GM12878 (cell line): ENCODE results near the gene SYT14. TPM values are rescaled to one million over a fixed set of nuclear protein-coding genes. Genes with fewer than 3 reads are reported as not detected.

ENCODE experiments used
- ATAC-seq: fragments of 200-7000 bp; cut with Tn5 transposase; 3 replicates; pipeline ENCODE4 v1.9.1; 2020; ENCODE audit warnings: mild to moderate bottlenecking, moderate library complexity
- BruUV-seq: library from RNA; stranded (reverse); fragments of 400-500 nt; replicated peaks from 2 replicates; lab custom pipeline; 2021; lab: Mats Ljungman, UMichigan
- CTCF ChIA-PET: fragments of 300-600 bp; sonication (Branson Sonifier 250); formaldehyde crosslinking; extraction: SDS; loops from one replicate; lab custom pipeline; 2021; ENCODE audit warnings: inconsistent platforms; lab: Yijun Ruan, JAX
- POLR2A ChIA-PET: fragments of 350-600 bp; formaldehyde crosslinking; extraction: SDS; loops from one replicate; lab custom pipeline; 2021; ENCODE audit warnings: inconsistent platforms; lab: Charles Lee
- RAD21 ChIA-PET: fragments of 300-600 bp; sonication (Branson Sonifier 250); formaldehyde crosslinking; loops from one replicate; lab custom pipeline; 2023; ENCODE audit warnings: antibody characterized with exemption; ENCODE audit not compliant: unreplicated experiment; lab: Charles Lee
- SMC1A ChIA-PET: fragments of 300-600 bp; sonication (Branson Sonifier 250); formaldehyde crosslinking; loops from one replicate; lab custom pipeline; 2023; ENCODE audit not compliant: unreplicated experiment, uncharacterized antibody; lab: Charles Lee
- DNase-seq: peaks from one replicate; pipeline ENCODE4 v3.0.0-alpha.2; 2011; ENCODE audit warnings: low read depth, low spot score
- FAIRE-seq: peaks from 3 replicates; lab custom pipeline; 2011; peaks lifted over from hg19 to GRCh38; lab: Jason Lieb, UNC
- H2AFZ ChIP-seq: 2 replicates; pipeline ENCODE4 v1.6.0; 2011; ENCODE audit warnings: low read depth, low read length, control low read depth; ENCODE audit not compliant: control insufficient read depth
- H3K27ac ChIP-seq: 2 replicates; pipeline ENCODE4 v1.5.1; 2011; ENCODE audit warnings: control low read depth; ENCODE audit not compliant: control insufficient read depth, insufficient read depth
- H3K27me3 ChIP-seq, 2 experiments: replicated peaks in 1 of 2; 2 replicates each; pipeline versions ENCODE4 v1.6.0 to v1.6.1; 2011; ENCODE audit warnings: low read length in 1 of 2; ENCODE audit not compliant: control insufficient read depth in 2 of 2, insufficient read depth in 2 of 2
- H3K36me3 ChIP-seq, 2 experiments: 2 replicates each; pipeline ENCODE4 v1.5.1; 2011; ENCODE audit warnings: low read length in 1 of 2; ENCODE audit not compliant: control insufficient read depth in 2 of 2, insufficient read depth in 2 of 2
- H3K4me1 ChIP-seq: 2 replicates; pipeline ENCODE4 v1.6.1; 2011; ENCODE audit warnings: mild to moderate bottlenecking, low read length, moderate library complexity, mixed read lengths; ENCODE audit not compliant: control insufficient read depth, insufficient read depth
- H3K4me2 ChIP-seq: 2 replicates; pipeline ENCODE4 v1.6.0; 2011; ENCODE audit warnings: control low read depth; ENCODE audit not compliant: control insufficient read depth, insufficient read depth
- H3K4me3 ChIP-seq: fragments of 200-600 bp; sonication (generic); 2 replicates; pipeline ENCODE4 v1.5.1; 2016
- H3K79me2 ChIP-seq: 2 replicates; pipeline ENCODE4 v1.6.0; 2011; ENCODE audit warnings: low read length; ENCODE audit not compliant: control insufficient read depth, insufficient read depth
- H3K9ac ChIP-seq: 2 replicates; pipeline ENCODE4 v1.8.0; 2011; ENCODE audit warnings: low read length, control low read depth, mixed read lengths; ENCODE audit not compliant: control insufficient read depth, insufficient read depth
- H3K9me3 ChIP-seq: replicated peaks from 3 replicates; pipeline ENCODE4 v1.5.1; 2011; ENCODE audit warnings: mild to moderate bottlenecking, low read length; ENCODE audit not compliant: control insufficient read depth, insufficient read depth
- H4K20me1 ChIP-seq: 2 replicates; pipeline ENCODE4 v1.6.0; 2011; ENCODE audit not compliant: control insufficient read depth, insufficient read depth
- BCL11A ChIP-seq: IDR thresholded peaks from 2 replicates; pipeline ENCODE4 v1.6.1; 2011; ENCODE audit warnings: low read depth, low read length
- BCL3 ChIP-seq: IDR thresholded peaks from 2 replicates; pipeline ENCODE4 v1.6.1; 2011; ENCODE audit warnings: borderline replicate concordance, low read depth, mild to moderate bottlenecking, moderate library complexity, low read length; ENCODE audit not compliant: insufficient read depth, poor library complexity, severe bottlenecking
- CEBPB ChIP-seq, 2 experiments: fragments of 150-350 bp in 1 of 2; IDR thresholded peaks; 2 replicates each; pipeline ENCODE4 v1.6.1; 2012 to 2014; ENCODE audit warnings: low read depth in 2 of 2, low read length in 2 of 2, borderline replicate concordance in 1 of 2, inconsistent platforms in 1 of 2
- E2F4 ChIP-seq: IDR thresholded peaks from 2 replicates; pipeline ENCODE4 v1.6.1; 2012; ENCODE audit warnings: low read depth, low read length, improper control_type of control experiment
- KAT2A ChIP-seq: conservative IDR thresholded peaks from 2 replicates; pipeline ENCODE4 v1.6.1; 2011; ENCODE audit warnings: low read depth, low read length; ENCODE audit not compliant: control insufficient read depth
- NFIC ChIP-seq: IDR thresholded peaks from 2 replicates; pipeline ENCODE4 v1.6.1; 2012; ENCODE audit warnings: low read depth, mild to moderate bottlenecking, inconsistent platforms, low read length, moderate library complexity
- NFYB ChIP-seq: IDR thresholded peaks from 2 replicates; pipeline ENCODE4 v1.6.1; 2011; ENCODE audit warnings: low read depth, mild to moderate bottlenecking, low read length, improper control_type of control experiment, moderate library complexity; ENCODE audit not compliant: insufficient read depth
- NR2C1 ChIP-seq: fragments of 450-650 bp; IDR thresholded peaks from 2 replicates; pipeline ENCODE4 v1.6.1; 2017; ENCODE audit warnings: antibody characterized with exemption, mild to moderate bottlenecking, moderate library complexity
- NR2C2 ChIP-seq: IDR thresholded peaks from 2 replicates; pipeline ENCODE4 v1.6.1; 2011; ENCODE audit warnings: borderline replicate concordance, low read depth; ENCODE audit not compliant: control insufficient read depth, insufficient read length
- PAX5 ChIP-seq: IDR thresholded peaks from 2 replicates; pipeline ENCODE4 v1.6.1; 2011; ENCODE audit warnings: low read depth, low read length, borderline replicate concordance
- PAX8 ChIP-seq: fragments of 450-650 bp; IDR thresholded peaks from 2 replicates; pipeline ENCODE4 v1.6.1; 2017; ENCODE audit warnings: mild to moderate bottlenecking, moderate library complexity
- RUNX3 ChIP-seq: IDR thresholded peaks from 2 replicates; pipeline ENCODE4 v1.6.1; 2012; ENCODE audit warnings: low read length, inconsistent platforms
- SMAD5 ChIP-seq: IDR thresholded peaks from 2 replicates; pipeline ENCODE4 v1.6.1; 2016; ENCODE audit warnings: antibody characterized with exemption, low read depth
- YY1 ChIP-seq: IDR thresholded peaks from 2 replicates; pipeline ENCODE4 v1.6.1; 2011; ENCODE audit warnings: low read depth, mild to moderate bottlenecking, low read length
- ZBTB11 ChIP-seq: fragments of 450-650 bp; formaldehyde crosslinking; IDR thresholded peaks from 2 replicates; pipeline ENCODE4 v1.5.0; 2022; ENCODE audit warnings: mild to moderate bottlenecking, missing genetic modification characterization
- ZBTB33 ChIP-seq: fragments of 450-650 bp; IDR thresholded peaks from 2 replicates; pipeline ENCODE4 v1.6.1; 2017; ENCODE audit warnings: mild to moderate bottlenecking
- WGBS: methylation state at CpG from one replicate; pipeline ENCODE4 v1.1.6; 2016; ENCODE audit warnings: low lambda C conversion rate; ENCODE audit not compliant: insufficient replicate concordance, insufficient coverage; ENCODE audit errors: missing lambda C conversion rate; 5-methylcytosine and 5-hydroxymethylcytosine counted together
- in situ Hi-C: fragments of 300-500 bp; cut with MboI; formaldehyde crosslinking; loops from 9 replicates; pipeline ENCODE4 v1.14.3; 2018; ENCODE audit warnings: mixed read lengths
- intact Hi-C: fragments of 100-400 bp; cut with micrococcal nuclease; formaldehyde crosslinking; loops from one replicate; pipeline ENCODE4 v1.14.2; 2022; ENCODE audit not compliant: unreplicated experiment
- polyA plus RNA-seq, 11 experiments: library from polyadenylated mRNA; depleted of rRNA in 4 of 11; unstranded in 6 of 11; stranded (reverse) in 5 of 11; fragments of >200 nt; fragmentation: Nextera tagmentation in 4 of 11; fragmentation: Illumina TruSeq in 1 of 11; extraction: Ambion mirVana in 4 of 11; extraction: Trizol in 1 of 11; gene quantifications; 1 replicate in 1 of 11; 2 replicates in 10 of 11; pipeline versions ENCODE4 v1.2.1 to v1.2.3, GENCODE V29; 2011 to 2016; ENCODE audit warnings: inconsistent platforms in 2 of 11, missing spikeins in 2 of 11, low read depth in 1 of 11
- total RNA-seq, 4 experiments: library from RNA; depleted of rRNA in 3 of 4; stranded (reverse); fragments of >200 nt in 3 of 4; fragmentation: Illumina TruSeq in 1 of 4; extraction: Trizol in 1 of 4; gene quantifications; 2 replicates each; pipeline versions ENCODE4 v1.2.1 to v1.2.3, GENCODE V29; 2013 to 2021

Gene SYT14
- total and polyA plus RNA-seq, 10 of the 15 experiments (the other 5 are each of a cell fraction or from before 2014, with no cell fraction given) = under 0.01 TPM; not detected in 9

- no peak for TF ChIP-seq YY1
Measured at GRCh38 chr1:210129092-210129491, 191.1 kb downstream of the SYT14 start (continued).

- FAIRE-seq = no peak
- intact Hi-C loops = no loop called here
- CTCF ChIA-PET = no interaction called here
- H2AFZ ChIP-seq = no peak overlapping the region
- DNase-seq = no peak
- ATAC-seq = peak; percentile 83
- no peaks in the 10 kb centered on the region for H4K20me1 ChIP-seq
- H3K36me3 ChIP-seq = no peaks in the 10 kb centered on the region
- H3K4me2 ChIP-seq = no peak overlapping the region
- H3K4me1 ChIP-seq = no peaks in the 10 kb centered on the region
- no peak overlapping the region for H3K27ac ChIP-seq
- SMC1A ChIA-PET = interaction anchor here (2.0 kb wide), 1 partner anchor 21 kb away, joined by 5 read pairs; no protein-coding TSS in a partner anchor
- POLR2A ChIA-PET = no interaction called here
- no peak overlapping the region for H3K9ac ChIP-seq
- RAD21 ChIA-PET = no interaction called here
- H3K27me3 ChIP-seq = no peaks in the 10 kb centered on the region
- H3K79me2 ChIP-seq = no peaks in the 10 kb centered on the region
- in situ Hi-C loops = no loop called here
- no peak overlapping the region for H3K4me3 ChIP-seq
- WGBS = 0% methylated on average over 2 of the region's 2 CpGs
- no TSS peak for BruUV-seq
- no peaks in the 10 kb centered on the region for H3K9me3 ChIP-seq
- TF ChIP-seq SMAD5 = no peak
- no peak for TF ChIP-seq ZBTB11 (CRISPR knock-in tag)
- TF ChIP-seq CEBPB (IDR thresholded peaks at IDR 0.05; ENCODE audit: borderline replicate concordance in 1 of 2, low read depth in 2 of 2, low read length in 2 of 2) = no peak
- peak; percentile 59; the same call in 1 of the 2 replicates for TF ChIP-seq NFIC
- TF ChIP-seq PAX8 = no peak
- TF ChIP-seq RUNX3 = peak; percentile 69
- no peak for TF ChIP-seq NR2C2
- TF ChIP-seq KAT2A = no peak
- no peak for TF ChIP-seq BCL3
- TF ChIP-seq BCL11A = 0 out of 2 replicates have a peak, but pooled peaks have one; percentile 43
- TF ChIP-seq NFYB = no peak
- TF ChIP-seq PAX5 = no peak
- no peak for TF ChIP-seq E2F4
- TF ChIP-seq ZBTB33 = no peak
- TF ChIP-seq NR2C1 = no peak
Measured at GRCh38 chr1:210129759-210130158, 191.7 kb downstream of the SYT14 start.
